Gastrocnemius medialis (tissue), 4 donors: ENCODE data around the gene STARD13. TPM values are rescaled to one million over a fixed set of nuclear protein-coding genes. Genes with fewer than 3 reads are reported as not detected.

Experiments
- ATAC-seq, 2 donors: fragments of 150-250 bp; one replicate each; pipeline ENCODE4 v1.9.1; 2016
- DNase-seq, 2 donors: peaks; one replicate each; pipeline ENCODE4 v3.0.0-alpha.2; 2019
- H3K27ac ChIP-seq, 4 donors: fragments of 200-600 bp; sonication (generic); 1 replicate in 1 of 4; 2 replicates in 3 of 4; pipeline ENCODE4 v1.5.1; 2016 to 2018; ENCODE audit warnings: mild to moderate bottlenecking in 2 of 4, moderate library complexity in 1 of 4
- H3K27me3 ChIP-seq, 3 donors: fragments of 200-600 bp; sonication (generic) in 2 of 3; 1 replicate in 1 of 3; 2 replicates in 2 of 3; pipeline versions ENCODE4 v1.5.1 to v1.6.0; 2016 to 2019; ENCODE audit warnings: mild to moderate bottlenecking in 1 of 3, moderate library complexity in 1 of 3
- H3K36me3 ChIP-seq, 2 donors: fragments of 200-600 bp; sonication (generic) in 1 of 2; one replicate each; pipeline ENCODE4 v1.5.1; 2017 to 2018
- H3K4me1 ChIP-seq, 2 donors: fragments of 200-600 bp; sonication (generic) in 1 of 2; one replicate each; pipeline ENCODE4 v1.5.1; 2016 to 2017; ENCODE audit warnings: mild to moderate bottlenecking in 2 of 2
- H3K4me3 ChIP-seq, 4 donors: fragments of 200-600 bp; sonication (generic) in 3 of 4; 1 replicate in 1 of 4; 2 replicates in 3 of 4; pipeline ENCODE4 v1.5.1; 2016 to 2019; ENCODE audit warnings: mild to moderate bottlenecking in 2 of 4
- H3K9me3 ChIP-seq, 3 donors: fragments of 200-600 bp; sonication (generic) in 2 of 3; 1 replicate in 1 of 3; 2 replicates in 2 of 3; pipeline ENCODE4 v1.5.1; 2016 to 2019
- POLR2A ChIP-seq, 2 donors: fragments of 450-650 bp; IDR thresholded peaks; one replicate each; pipeline ENCODE4 v1.6.1; 2017; ENCODE audit warnings: antibody characterized with exemption in 2 of 2, mild to moderate bottlenecking in 2 of 2, moderate library complexity in 2 of 2
- in situ Hi-C, 4 donors: fragments of 200-750 bp; cut with MboI; loops; one replicate each; pipeline versions ENCODE4 v1.15.0 to v1.8.0; 2017; ENCODE audit warnings: low sequenced_read_pairs in 4 of 4
- intact Hi-C: fragments of 100-400 bp; cut with DNase I; formaldehyde crosslinking; loops from one replicate; pipeline ENCODE4 v1.15.1; 2023; ENCODE audit warnings: low total_unique reads
- total RNA-seq, 4 donors: library from RNA; depleted of rRNA; stranded (reverse); fragments of >200 nt; gene quantifications; one replicate each; pipeline versions ENCODE4 v1.1.0 to v1.2.3, GENCODE V29; 2016
- TF ChIP-seq, protein P1 (sequence below), 5 experiments: fragments of 450-650 bp in 3 of 5; fragments of 200-600 bp in 2 of 5; sonication (generic) in 2 of 5; IDR thresholded peaks in 4 of 5; conservative IDR thresholded peaks in 1 of 5; 1 replicate in 4 of 5; 2 replicates in 1 of 5; pipeline ENCODE4 v1.5.1; 2016 to 2019; ENCODE audit warnings: antibody characterized with exemption in 5 of 5, mild to moderate bottlenecking in 3 of 5, moderate library complexity in 3 of 5

Gene STARD13
- total RNA-seq, 4 donors from 2014 or later: 7.7 to 19.3 (median 12.0) TPM

DNA sequence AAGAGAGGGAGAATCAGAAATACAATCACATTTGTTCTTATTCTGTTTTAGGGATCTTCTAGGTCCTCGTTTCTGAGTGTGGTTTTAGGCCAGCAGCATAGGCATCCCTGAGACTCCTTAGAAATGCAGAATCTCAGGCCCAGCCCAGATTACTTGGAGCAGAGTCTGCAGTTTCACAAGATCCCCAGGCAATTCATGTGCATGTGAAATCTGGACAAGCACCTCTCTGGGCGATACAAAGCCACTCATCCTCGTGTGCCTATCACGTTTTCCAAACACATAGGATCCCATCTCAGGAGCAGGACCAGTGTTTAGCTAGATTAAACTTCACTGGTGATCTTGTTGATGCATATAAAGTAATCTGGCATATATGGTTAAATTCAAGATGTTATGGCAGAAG lies 182.1 kb downstream of the STARD13 start:
- TF ChIP-seq, protein P1, sequence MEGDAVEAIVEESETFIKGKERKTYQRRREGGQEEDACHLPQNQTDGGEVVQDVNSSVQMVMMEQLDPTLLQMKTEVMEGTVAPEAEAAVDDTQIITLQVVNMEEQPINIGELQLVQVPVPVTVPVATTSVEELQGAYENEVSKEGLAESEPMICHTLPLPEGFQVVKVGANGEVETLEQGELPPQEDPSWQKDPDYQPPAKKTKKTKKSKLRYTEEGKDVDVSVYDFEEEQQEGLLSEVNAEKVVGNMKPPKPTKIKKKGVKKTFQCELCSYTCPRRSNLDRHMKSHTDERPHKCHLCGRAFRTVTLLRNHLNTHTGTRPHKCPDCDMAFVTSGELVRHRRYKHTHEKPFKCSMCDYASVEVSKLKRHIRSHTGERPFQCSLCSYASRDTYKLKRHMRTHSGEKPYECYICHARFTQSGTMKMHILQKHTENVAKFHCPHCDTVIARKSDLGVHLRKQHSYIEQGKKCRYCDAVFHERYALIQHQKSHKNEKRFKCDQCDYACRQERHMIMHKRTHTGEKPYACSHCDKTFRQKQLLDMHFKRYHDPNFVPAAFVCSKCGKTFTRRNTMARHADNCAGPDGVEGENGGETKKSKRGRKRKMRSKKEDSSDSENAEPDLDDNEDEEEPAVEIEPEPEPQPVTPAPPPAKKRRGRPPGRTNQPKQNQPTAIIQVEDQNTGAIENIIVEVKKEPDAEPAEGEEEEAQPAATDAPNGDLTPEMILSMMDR (IDR thresholded peaks at IDR 0.05 in 4 of 5, conservative IDR thresholded peaks at IDR 0.05 in 1 of 5): no peak
- TF ChIP-seq POLR2A (IDR thresholded peaks at IDR 0.05): no peak
- in situ Hi-C loops: no loop called here
- no peak overlapping the region for H3K4me3 ChIP-seq
- H3K27ac ChIP-seq: no peak overlapping the region
- no peak for ATAC-seq
- peaks cover 0 to 25% of the 10 kb centered on the region in 2 donors for H3K36me3 ChIP-seq
- no peaks in the 10 kb centered on the region for H3K4me1 ChIP-seq
- no peak for DNase-seq
- intact Hi-C loops: no loop called here
- H3K9me3 ChIP-seq: no peaks in the 10 kb centered on the region
- H3K27me3 ChIP-seq: no peaks in the 10 kb centered on the region

DNA sequence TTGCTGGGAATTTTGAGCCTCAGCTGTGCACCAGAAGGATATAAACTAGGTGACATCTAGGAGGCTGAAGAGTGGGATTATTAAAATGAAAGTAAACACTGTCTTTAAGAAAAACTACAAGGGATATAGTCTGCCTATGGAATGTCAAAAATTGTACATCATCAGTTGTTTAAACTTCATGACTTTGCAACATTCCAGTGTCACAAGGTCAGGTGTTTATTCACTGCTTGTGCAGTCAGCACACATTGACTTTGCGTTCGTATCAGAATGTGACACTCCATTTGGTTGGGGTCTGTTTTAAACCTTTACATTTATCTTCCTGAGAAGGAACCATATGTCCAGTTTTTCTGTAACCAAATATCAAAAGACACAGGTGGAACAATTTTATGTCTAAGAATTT lies 183.7 kb downstream of the STARD13 start:
- TF ChIP-seq, protein P1 (IDR thresholded peaks at IDR 0.05 in 4 of 5, conservative IDR thresholded peaks at IDR 0.05 in 1 of 5): no peak
- no peak for TF ChIP-seq POLR2A (IDR thresholded peaks at IDR 0.05)
- ATAC-seq: no peak
- in situ Hi-C loops: no loop called here

DNA sequence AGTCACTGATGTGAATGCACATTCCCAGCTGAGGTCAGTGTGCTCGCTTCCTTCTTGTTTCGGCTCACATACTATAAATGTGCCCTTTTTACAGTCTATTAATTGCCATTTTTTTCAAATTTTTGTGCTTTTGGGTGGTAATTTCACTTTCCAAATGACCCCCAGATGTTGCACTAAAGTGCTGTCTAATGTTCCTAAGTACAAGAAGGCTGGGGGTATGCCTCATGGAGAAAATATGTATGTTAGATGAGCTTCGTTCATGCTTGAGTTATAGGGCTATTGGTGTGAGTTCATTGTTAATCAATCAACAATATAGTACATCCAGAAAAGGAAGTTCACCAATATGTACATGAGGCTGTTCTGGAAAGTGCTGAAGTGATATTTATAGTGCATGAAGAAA lies 184.7 kb downstream of the STARD13 start:
- Histone ChIP-seq H3K4me1 (no peaks in the 10 kb centered on the region), H3K27ac (no peak overlapping the region), H3K27me3 (no peaks in the 10 kb centered on the region), H3K4me3 (no peak overlapping the region), H3K9me3 (no peaks in the 10 kb centered on the region), H3K36me3 (peaks cover 0 to 16% of the 10 kb centered on the region in 2 donors)
- TF ChIP-seq POLR2A (IDR thresholded peaks at IDR 0.05): no peak
- TF ChIP-seq, protein P1 (IDR thresholded peaks at IDR 0.05 in 4 of 5, conservative IDR thresholded peaks at IDR 0.05 in 1 of 5): no peak
- in situ Hi-C loops (no loop called here), intact Hi-C loops (no loop called here)
- ATAC-seq: no peak
- no peak for DNase-seq

More for the DNA sequence above, 183.7 kb downstream of the STARD13 start:
- no peaks in the 10 kb centered on the region for H3K4me1 ChIP-seq
- H3K9me3 ChIP-seq: no peaks in the 10 kb centered on the region
- H3K27me3 ChIP-seq: no peaks in the 10 kb centered on the region
- no peak overlapping the region for H3K27ac ChIP-seq
- DNase-seq: no peak
- H3K4me3 ChIP-seq: no peak overlapping the region
- intact Hi-C loops: no loop called here
- peaks cover 0 to 25% of the 10 kb centered on the region in 2 donors for H3K36me3 ChIP-seq

DNA sequence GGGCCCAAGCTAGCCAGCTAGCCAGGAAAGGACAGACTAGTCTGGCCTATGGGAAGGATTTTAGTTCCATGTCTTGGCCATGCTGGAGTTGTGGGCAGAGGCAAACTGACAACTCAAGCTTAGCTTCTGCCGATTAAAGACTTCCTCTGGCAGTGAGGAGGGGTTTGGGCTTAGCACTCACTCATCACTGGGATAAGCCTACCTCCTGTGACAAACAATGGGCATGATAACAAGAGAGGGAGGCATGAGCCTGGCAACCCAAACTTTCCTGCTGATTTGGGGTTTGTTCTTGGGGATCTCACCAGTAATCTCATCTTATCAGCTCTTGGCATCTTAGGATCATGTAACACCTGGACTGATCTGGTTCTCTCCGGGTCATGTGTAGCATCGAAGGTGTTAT lies 185.7 kb downstream of the STARD13 start:
- in situ Hi-C loops: no loop called here
- H3K27me3 ChIP-seq: no peaks in the 10 kb centered on the region
- intact Hi-C loops: no loop called here
- peaks cover 0 to 6% of the 10 kb centered on the region in 2 donors for H3K36me3 ChIP-seq
- H3K9me3 ChIP-seq: no peaks in the 10 kb centered on the region
- ATAC-seq (no peak), DNase-seq (no peak)
- H3K4me1 ChIP-seq: no peaks in the 10 kb centered on the region
- TF ChIP-seq POLR2A (IDR thresholded peaks at IDR 0.05): no peak
- TF ChIP-seq, protein P1 (IDR thresholded peaks at IDR 0.05 in 4 of 5, conservative IDR thresholded peaks at IDR 0.05 in 1 of 5): no peak
- no peak overlapping the region for H3K4me3 ChIP-seq
- H3K27ac ChIP-seq: no peak overlapping the region
